K562 treated with DMSO at 1 percent for 24 hours (cell line): ENCODE data around the gene PDLIM1. TPM values are rescaled to one million over a fixed set of nuclear protein-coding genes. Genes with fewer than 3 reads are reported as not detected.

Experiments used
- total RNA-seq: library from RNA; unstranded; fragments of 300-600 nt; gene quantifications from 2 replicates; pipeline ENCODE4 v1.2.3, GENCODE V29; 2022; ENCODE audit warnings: low read depth; ENCODE audit not compliant: insufficient read depth

Gene PDLIM1, protein sequence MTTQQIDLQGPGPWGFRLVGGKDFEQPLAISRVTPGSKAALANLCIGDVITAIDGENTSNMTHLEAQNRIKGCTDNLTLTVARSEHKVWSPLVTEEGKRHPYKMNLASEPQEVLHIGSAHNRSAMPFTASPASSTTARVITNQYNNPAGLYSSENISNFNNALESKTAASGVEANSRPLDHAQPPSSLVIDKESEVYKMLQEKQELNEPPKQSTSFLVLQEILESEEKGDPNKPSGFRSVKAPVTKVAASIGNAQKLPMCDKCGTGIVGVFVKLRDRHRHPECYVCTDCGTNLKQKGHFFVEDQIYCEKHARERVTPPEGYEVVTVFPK
- 91.1 and 100 TPM in 2 replicates for total RNA-seq

DNA sequence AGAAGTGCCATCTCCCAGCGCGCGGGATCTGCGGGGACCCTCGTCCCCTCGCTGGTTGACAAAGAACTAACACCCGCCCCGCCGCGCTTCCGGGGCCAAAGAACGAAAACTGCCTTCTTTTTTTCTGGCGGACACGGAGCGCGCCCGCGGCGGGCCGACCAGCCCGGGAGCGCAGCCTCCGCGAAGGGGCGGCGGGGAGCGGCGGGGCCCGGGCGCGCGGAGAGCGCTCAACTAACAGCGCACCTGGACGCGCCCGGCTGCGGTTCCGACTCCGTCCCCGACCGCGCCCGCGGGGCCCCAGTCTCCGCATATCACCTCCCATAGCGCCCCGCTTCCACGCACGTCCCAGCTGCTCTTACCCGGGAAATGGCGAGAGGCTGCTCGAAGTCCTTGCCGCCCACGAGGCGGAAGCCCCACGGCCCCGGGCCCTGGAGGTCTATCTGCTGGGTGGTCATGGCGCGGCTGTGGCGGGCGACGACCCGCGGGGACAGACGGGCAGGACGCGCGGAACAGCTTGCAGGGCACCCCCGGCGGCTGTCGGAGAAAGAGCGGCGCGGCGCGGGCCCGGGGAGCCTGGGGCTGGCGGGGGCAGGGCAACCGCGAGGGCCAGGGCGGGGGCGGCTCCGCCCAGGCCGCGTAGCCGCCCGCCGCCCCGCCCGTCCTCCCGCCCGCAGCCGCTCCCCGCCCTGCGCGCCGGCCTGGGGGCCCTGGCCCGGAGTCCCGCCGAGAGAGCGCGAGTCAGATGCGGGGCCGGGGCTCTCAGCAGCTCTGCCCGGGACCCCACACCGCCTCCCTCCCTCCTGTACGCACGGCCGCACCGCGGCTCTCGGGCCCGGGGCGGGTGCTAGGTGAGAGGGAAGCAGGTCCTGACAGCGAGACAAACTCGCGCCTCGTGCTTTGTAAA lies at the start of gene PDLIM1:
PDLIM1 (minus strand) TSS at position 543 of the 904 bp plus-strand sequence; CDS start at position 455, 88 bp downstream.

DNA sequence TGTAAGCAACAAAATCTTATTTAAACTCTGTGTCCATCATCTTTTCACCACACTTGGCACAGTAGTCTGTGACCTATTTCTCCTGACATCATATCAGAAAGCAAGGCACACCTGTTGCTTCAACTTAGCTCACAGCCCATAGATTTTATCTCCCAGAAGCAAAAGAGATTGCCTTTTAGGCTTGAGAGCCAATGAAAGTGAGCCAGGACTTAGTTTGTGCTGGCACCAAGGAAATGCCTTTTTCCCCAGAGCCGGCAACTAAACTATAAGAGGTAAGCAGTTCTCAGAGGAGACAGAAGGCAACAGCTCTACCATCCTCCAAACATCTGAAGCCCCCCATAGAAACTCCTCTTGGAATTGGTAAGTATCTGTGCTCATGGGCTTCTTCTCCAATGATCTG lies 96.9 kb downstream of the PDLIM1 start, which contains the start of gene ACSM6:
ACSM6 (plus strand) TSS at position 295 of the 400 bp plus-strand sequence. CDS start 248 bp downstream, outside the sequence.

Other genes starting within 250 kb of the PDLIM1 start
- not detected in 2 replicates for gene CYP2C8, start 221.5 kb downstream of the PDLIM1 start, total RNA-seq
- not detected in 2 replicates for gene ACSM6, start 96.8 kb downstream of the PDLIM1 start, total RNA-seq